H1 (cell line): ENCODE measurements around the gene TMTC2. TPM values are rescaled to one million over a fixed set of nuclear protein-coding genes. Genes with fewer than 3 reads are reported as not detected.

Source experiments
- GABPA ChIP-seq: IDR thresholded peaks from 2 replicates; pipeline ENCODE4 v1.6.1; 2011; ENCODE audit warnings: mild to moderate bottlenecking, low read length, moderate library complexity, borderline replicate concordance; ENCODE audit not compliant: insufficient read depth
- TEAD4 ChIP-seq: IDR thresholded peaks from 2 replicates; pipeline ENCODE4 v1.6.1; 2012; ENCODE audit warnings: low read depth, low read length, inconsistent platforms, mixed read lengths
- polyA plus RNA-seq, 7 experiments: library from polyadenylated mRNA; depleted of rRNA in 3 of 7; stranded (reverse) in 5 of 7; unstranded in 2 of 7; fragments of >200 nt in 5 of 7; fragments of 200-250 nt in 2 of 7; gene quantifications; 1 replicate in 5 of 7; 2 replicates in 1 of 7; 4 replicates in 1 of 7; pipeline versions ENCODE4 v1.2.1 to v1.2.3, GENCODE V29; 2011 to 2013; ENCODE audit warnings: missing spikeins in 2 of 7, mixed read lengths in 2 of 7
- total RNA-seq: library from RNA; stranded (reverse); fragmentation: NEBNext Ultra II Directional; extraction: Animal tissue kit (Norgen Biotek cat#: 25700); gene quantifications from 2 replicates; pipeline ENCODE4 v1.2.1, GENCODE V29; 2021

Gene TMTC2
- total and polyA plus RNA-seq, 2 of the 8 experiments (the other 6 are each of a cell fraction or from before 2014, with no cell fraction given) = 2.3 to 3.9 TPM

- TF ChIP-seq TEAD4 (no peak), GABPA (no peak)
Observed at GRCh38 chr12:82675246-82675645, 11.5 kb upstream of the TMTC2 start (continued).
